HG02970 (cell line): ENCODE data around the gene NEK10.
"Not testable (repeated sequence)": the region's sequence is repeated elsewhere in the genome, so short reads cannot be mapped to it uniquely, and the experiment has no call there.

Experiments used
- ATAC-seq: cut with Tn5 transposase; IDR thresholded peaks from one replicate; pipeline ENCODE4 v1.9.1; 2021; ENCODE audit warnings: mild to moderate bottlenecking, moderate library complexity, moderate number of reproducible peaks; ENCODE audit not compliant: unreplicated experiment, low FRiP score

The NEK10 gene, protein sequence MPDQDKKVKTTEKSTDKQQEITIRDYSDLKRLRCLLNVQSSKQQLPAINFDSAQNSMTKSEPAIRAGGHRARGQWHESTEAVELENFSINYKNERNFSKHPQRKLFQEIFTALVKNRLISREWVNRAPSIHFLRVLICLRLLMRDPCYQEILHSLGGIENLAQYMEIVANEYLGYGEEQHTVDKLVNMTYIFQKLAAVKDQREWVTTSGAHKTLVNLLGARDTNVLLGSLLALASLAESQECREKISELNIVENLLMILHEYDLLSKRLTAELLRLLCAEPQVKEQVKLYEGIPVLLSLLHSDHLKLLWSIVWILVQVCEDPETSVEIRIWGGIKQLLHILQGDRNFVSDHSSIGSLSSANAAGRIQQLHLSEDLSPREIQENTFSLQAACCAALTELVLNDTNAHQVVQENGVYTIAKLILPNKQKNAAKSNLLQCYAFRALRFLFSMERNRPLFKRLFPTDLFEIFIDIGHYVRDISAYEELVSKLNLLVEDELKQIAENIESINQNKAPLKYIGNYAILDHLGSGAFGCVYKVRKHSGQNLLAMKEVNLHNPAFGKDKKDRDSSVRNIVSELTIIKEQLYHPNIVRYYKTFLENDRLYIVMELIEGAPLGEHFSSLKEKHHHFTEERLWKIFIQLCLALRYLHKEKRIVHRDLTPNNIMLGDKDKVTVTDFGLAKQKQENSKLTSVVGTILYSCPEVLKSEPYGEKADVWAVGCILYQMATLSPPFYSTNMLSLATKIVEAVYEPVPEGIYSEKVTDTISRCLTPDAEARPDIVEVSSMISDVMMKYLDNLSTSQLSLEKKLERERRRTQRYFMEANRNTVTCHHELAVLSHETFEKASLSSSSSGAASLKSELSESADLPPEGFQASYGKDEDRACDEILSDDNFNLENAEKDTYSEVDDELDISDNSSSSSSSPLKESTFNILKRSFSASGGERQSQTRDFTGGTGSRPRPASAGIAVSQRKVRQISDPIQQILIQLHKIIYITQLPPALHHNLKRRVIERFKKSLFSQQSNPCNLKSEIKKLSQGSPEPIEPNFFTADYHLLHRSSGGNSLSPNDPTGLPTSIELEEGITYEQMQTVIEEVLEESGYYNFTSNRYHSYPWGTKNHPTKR

DNA sequence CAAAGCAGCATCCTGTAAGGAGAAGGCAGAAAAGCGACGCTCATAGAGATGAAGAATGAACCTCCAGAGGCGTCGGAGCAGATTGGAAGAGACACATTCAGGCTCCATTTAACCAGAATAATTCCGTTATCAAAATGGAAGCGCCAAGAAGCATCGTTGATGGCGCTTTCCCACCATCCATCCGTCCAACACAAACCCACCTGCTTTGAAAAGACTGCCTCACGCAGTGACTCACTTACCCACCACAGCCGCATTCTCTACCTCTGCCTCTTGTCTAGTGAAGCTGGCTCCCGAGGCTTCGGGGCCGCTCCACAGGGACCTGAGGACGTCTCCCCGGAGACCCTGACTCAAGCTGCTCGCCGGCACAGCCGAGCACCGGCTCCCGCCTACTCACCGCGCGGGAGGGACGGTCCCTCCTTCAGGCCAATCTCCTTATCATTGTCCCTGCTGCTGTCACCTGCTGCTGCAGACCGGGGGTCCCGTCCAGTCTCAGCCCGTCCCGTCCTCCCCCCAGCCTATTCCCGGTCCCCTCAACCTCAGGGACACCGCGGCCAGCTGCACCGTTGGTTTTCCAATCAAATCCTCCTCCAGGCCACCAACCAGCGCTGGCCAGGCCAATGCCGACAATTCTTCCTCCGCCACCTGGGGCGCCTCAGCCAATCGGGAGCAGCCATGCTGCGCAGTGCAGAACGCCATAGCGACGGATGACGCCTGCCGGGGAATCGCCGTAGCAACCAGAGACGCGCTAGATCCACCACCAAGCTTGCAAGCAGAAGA lies at the start of gene NEK10:
NEK10 (minus strand) TSS at position 553 of the 777 bp plus-strand sequence. CDS start 16,501 bp downstream, outside the sequence.
- ATAC-seq, result peak; percentile 100

GRCh38 chr3:27415202-27415601 lies 46.0 kb upstream of the NEK10 start:
- no peak for ATAC-seq

- no peak for ATAC-seq
These were observed 23.9 kb upstream of the NEK10 start for GRCh38 chr3:27392950-27393679.

DNA sequence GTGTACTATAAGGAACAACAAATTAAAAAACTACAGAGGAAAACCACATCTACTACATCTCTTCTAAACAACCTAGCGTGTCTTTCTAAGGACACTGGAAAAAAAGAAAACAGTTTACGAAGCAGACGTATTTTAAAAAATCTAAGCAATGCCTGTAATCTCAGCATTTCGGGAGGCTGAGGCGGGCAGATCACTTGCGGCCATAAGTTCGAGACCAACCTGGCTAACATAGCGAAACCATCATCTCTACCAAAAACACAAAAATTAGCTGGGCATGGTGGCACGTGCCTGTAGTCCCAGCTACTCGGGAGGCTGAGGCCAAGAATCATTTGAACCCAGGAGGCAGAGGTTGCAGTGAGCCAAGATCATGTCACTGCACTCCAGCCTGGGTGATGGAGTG lies 23.2 kb upstream of the NEK10 start:
- not testable (repeated sequence) for ATAC-seq

DNA sequence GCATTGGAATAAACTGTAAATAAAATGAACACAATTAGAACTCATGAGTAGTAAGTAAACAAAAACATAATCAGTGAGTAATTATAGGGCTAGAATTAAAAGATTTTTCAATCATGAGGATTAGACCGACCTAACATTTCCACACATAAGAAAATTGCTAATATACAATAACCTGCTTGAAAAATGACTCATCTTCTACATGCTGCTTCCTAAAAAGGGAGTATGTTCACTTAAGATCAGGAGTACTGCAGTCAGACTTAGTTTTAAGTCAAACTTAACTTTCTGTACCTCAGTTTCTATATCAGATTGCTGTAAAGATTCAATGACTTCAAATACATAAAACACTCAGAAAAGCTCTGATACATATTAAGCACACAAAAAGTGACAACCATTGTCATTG lies 22.6 kb upstream of the NEK10 start:
- no peak for ATAC-seq

GRCh38 chr3:27387625-27388024 lies 18.4 kb upstream of the NEK10 start:
- ATAC-seq, result no peak

GRCh38 chr3:27385504-27385903 lies 16.3 kb upstream of the NEK10 start:
- ATAC-seq, result no peak

DNA sequence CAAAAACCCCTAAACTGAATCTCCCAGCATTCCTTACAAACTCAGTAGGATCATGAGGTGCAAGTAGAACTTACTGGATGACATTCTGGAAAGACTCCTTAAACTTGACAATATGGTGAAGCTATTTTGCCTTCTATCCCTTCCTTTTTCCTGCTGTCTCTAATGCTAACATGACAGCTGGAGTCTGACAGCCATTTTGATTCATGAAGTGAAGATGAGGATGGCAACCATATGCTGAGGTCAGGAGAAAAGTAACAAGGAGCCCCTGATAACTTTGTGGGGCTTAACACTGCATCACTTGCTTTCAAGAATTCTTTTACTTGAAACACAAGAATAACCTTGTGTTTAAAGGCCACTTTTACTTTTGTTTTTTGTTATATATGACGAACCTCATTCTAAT lies 15.0 kb upstream of the NEK10 start:
- no peak for ATAC-seq

DNA sequence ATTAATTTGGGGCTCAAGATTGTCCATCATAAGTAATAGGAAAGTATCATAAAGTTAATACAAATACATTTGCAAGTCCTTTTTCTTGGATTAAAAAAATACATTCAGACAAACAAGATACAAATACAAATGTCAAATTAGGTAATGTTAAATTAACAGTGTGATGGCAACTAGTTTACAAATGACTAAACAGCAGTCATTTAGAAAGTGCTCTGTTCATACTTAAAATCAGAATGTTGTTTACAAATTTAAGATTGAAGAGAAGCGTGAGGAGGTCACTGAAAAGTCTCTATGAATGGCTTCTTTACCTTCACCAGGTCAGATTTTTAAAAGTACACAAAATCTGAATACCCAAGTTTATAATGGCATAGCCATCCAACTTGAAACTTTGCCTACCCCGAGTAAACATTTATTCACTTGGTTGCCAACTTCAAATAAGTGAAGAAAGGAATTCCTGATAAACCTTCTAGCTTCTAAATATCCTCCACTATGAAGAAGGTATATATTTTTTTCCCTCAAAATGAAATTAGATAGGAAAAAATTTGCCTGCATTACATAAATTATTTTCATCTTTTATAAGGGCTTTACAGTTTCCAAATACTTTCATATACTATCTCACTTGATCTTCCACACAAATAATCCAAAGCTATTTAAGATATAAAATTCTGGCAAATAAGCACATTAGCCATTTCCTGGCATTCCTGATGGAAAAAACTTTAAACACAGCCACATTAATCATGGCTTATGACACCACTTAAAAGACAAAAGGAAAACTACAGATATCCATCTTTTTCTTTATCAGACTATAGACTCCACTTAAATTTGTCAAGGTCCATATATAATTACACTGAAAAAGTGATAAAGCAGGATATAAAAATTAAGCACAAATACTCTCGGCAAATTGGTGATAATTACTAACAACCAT lies 11.5 kb upstream of the NEK10 start:
- no peak for ATAC-seq

DNA sequence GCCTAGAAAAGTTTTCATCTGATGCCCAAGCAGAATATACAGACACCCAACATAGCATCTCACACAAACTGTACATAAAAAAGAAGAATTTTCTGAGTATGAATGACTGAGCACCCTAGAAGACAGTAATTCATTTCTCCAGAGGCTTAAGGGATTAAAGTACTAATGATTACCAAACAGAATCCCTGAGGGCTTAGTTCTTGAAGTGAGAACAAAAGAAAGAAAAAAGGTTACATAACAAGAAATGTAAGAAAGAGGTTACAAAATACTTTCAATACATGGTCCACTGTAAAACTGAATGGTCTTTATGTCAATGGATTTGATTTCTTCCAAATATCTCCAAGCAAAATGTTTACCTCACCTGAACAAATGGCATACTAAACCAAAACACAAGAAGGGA lies 9.1 kb upstream of the NEK10 start:
- no peak for ATAC-seq

GRCh38 chr3:27376109-27376772 lies 7.1 kb upstream of the NEK10 start:
- ATAC-seq, result no peak

GRCh38 chr3:27366062-27366591 lies 3.1 kb downstream of the NEK10 start:
- ATAC-seq, result no peak

DNA sequence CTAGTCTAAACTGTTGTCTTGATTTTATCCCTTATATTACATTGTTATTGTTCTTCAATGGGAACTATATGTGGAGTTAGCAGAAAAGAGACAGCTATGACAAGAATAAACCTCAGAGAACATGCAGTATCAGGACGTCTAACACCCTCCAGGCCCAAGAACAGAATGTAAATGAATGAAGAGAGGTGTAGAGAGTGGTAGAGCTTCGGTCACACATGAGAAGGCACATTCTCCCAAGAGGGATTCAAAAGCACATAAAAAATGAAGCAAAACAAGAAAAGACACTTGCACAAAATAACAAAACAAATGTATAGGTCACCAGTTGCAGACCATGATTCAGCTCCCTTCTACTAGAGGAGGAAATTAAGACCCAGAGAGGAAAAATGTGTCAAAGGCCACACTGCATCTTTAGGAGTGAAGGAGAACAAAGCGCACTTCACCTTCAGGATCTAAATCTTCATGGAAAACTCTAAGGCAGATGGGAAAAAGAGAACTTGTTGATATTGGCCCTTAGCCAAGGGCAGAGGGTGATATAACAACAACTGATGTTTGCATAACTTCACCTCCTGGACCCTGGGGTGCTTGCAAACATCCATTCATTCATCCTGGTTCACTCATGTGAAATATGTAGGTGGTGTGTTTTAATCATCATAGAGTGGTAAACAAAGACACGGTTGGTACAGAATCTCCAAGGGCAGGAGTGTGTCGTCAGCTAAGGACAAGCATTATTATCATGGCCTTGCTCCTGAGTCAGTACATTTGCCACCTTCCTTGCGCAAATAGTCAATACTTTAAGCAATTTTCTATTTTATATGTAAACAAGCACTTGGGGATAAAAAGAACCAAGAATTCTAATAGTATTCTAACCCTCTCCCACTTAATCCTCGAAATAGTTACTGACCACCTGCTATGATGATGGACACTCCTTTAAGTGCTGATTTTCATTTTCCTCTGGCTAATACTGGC lies 8.8 kb downstream of the NEK10 start:
- ATAC-seq, result no peak

DNA sequence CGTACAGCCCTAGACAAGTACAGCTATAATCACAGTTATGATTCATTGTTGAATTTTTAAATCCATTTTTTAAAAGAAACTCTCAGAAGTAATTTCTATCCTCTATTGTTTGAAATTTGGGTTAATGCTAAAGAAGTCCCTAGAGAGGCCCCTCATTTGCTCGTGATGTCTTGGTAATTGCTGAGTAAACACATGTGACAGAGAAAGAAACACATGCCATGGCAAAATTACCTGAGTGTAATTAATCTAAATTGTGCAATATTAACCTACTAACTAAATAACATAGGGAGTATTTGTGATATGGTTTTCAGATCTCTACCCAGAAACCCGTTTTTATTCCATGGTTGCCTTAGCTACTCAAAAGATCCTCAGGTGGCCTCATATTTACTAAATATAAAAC lies 10.8 kb downstream of the NEK10 start:
- no peak for ATAC-seq

GRCh38 chr3:27357665-27358258 lies 11.4 kb downstream of the NEK10 start:
- ATAC-seq, result peak; percentile 86

DNA sequence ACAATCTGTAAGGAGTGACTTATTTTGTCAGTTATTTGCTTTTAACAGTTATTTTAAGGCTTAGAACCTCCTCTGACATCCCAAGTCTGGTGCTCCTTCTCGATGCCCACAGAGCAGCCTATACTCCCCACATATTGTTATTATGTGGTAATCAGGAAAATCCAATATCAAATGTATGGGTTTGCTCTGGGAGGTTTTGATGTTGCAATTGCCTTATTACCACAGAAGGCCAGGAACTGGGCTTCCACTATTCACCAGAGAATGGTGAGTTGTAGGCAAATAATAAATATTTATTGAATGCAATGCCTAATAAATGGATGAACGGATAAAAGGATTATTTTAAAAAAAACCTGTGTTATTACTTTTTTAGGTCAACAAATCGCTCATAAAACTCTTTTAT lies 12.2 kb downstream of the NEK10 start:
- ATAC-seq, result no peak
